Stimulated activated CD8-positive, alpha-beta memory T cell treated with anti-CD3 and anti-CD28 coated beads, Interleukin-15, amount 100 ng/mL, for 4 hours (primary cell): ENCODE measurements around the gene MTRR.
"Not testable (repeated sequence)": the region's sequence is repeated elsewhere in the genome, so short reads cannot be mapped to it uniquely, and the experiment has no call there.

Experiments used
- DNase-seq, 2 donors: peaks; one replicate each; pipeline ENCODE4 v3.0.0-alpha.2; 2020; ENCODE audit warnings: low read depth in 2 of 2

Gene MTRR

GRCh38 chr5:7897014-7897600 lies 28.2 kb downstream of the MTRR start:
- DNase-seq: no peak

GRCh38 chr5:7902201-7902600 lies 33.3 kb downstream of the MTRR start:
- no peak for DNase-seq

GRCh38 chr5:7902666-7903625 lies 34.0 kb downstream of the MTRR start:
- no peak for DNase-seq

- no peak for DNase-seq
Observed at GRCh38 chr5:7904170-7904569, 35.2 kb downstream of the MTRR start.

- DNase-seq: no peak
Observed at GRCh38 chr5:7907612-7908011, 38.7 kb downstream of the MTRR start.

- DNase-seq: no peak
Observed at GRCh38 chr5:7908317-7908716, 39.4 kb downstream of the MTRR start.

- no peak for DNase-seq
Observed at GRCh38 chr5:7910738-7911428, 41.9 kb downstream of the MTRR start.

GRCh38 chr5:7911429-7911771 lies 42.5 kb downstream of the MTRR start:
- not testable (repeated sequence) for DNase-seq

- DNase-seq: no peak
Observed at GRCh38 chr5:7916171-7916804, 47.3 kb downstream of the MTRR start.

- no peak for DNase-seq
Observed at GRCh38 chr5:7917130-7918123, 48.5 kb downstream of the MTRR start.

- no peak for DNase-seq
Observed at GRCh38 chr5:7925961-7926695, 57.2 kb downstream of the MTRR start.

- DNase-seq: no peak
Observed at GRCh38 chr5:7926720-7927119, 57.8 kb downstream of the MTRR start.

GRCh38 chr5:7927466-7928375 lies 58.8 kb downstream of the MTRR start:
- no peak for DNase-seq

GRCh38 chr5:7930011-7930410 lies 61.1 kb downstream of the MTRR start:
- DNase-seq: no peak

- no peak for DNase-seq
Observed at GRCh38 chr5:7941692-7942091, 72.7 kb downstream of the MTRR start.

- no peak for DNase-seq
Observed at GRCh38 chr5:7947301-7947700, 78.4 kb downstream of the MTRR start.
